Central memory CD4-positive, alpha-beta T cell (primary cell): ENCODE data around the gene PEA15.
A peak's percentile ranks its signal among the peaks of the same experiment; 100 is the strongest.

Experiments
- DNase-seq: peaks from one replicate; pipeline ENCODE4 v3.0.0; 2022

The PEA15 gene

GRCh38 chr1:160244209-160244608 is 39.0 kb downstream of the PEA15 start:
- no peak for DNase-seq

- DNase-seq = no peak
These were observed 40.2 kb downstream of the PEA15 start for GRCh38 chr1:160245434-160245833.

GRCh38 chr1:160247053-160247452 is 41.9 kb downstream of the PEA15 start:
- DNase-seq = no peak

GRCh38 chr1:160251011-160251410 is 45.8 kb downstream of the PEA15 start:
- DNase-seq = no peak

GRCh38 chr1:160251687-160252526 is 46.7 kb downstream of the PEA15 start:
- peak; percentile 49 for DNase-seq

GRCh38 chr1:160255781-160256300 is 50.7 kb downstream of the PEA15 start:
- DNase-seq = no peak

GRCh38 chr1:160256396-160257046 is 51.3 kb downstream of the PEA15 start:
- no peak for DNase-seq

- DNase-seq = no peak
These were observed 52.3 kb downstream of the PEA15 start for GRCh38 chr1:160257411-160258015.

- DNase-seq = no peak
These were observed 53.1 kb downstream of the PEA15 start for GRCh38 chr1:160258177-160258798.

GRCh38 chr1:160260406-160261382 is 55.5 kb downstream of the PEA15 start:
- no peak for DNase-seq

- peak; percentile 86 for DNase-seq
These were observed 56.3 kb downstream of the PEA15 start for GRCh38 chr1:160261556-160261892.

- peak; percentile 96 for DNase-seq
These were observed 57.0 kb downstream of the PEA15 start, which contains the start of gene DCAF8 for GRCh38 chr1:160261893-160262794. DCAF8 (minus strand) TSS chr1:160262549; CDS start chr1:160244008, 18,541 bp downstream.

GRCh38 chr1:160264795-160265307 is 59.7 kb downstream of the PEA15 start:
- no peak for DNase-seq
